Right lobe of liver (tissue), 4 donors: Measurements from ENCODE around the gene ABHD6.

Experiments
- POLR2A ChIP-seq: fragments of 450-650 bp; IDR thresholded peaks from one replicate; pipeline ENCODE4 v1.6.1; 2017; ENCODE audit warnings: antibody characterized with exemption, mild to moderate bottlenecking
- TF ChIP-seq, protein P1 (sequence below), 4 donors: fragments of 200-600 bp in 3 of 4; fragments of 450-650 bp in 1 of 4; IDR thresholded peaks; one replicate each; pipeline versions ENCODE4 v1.5.1 to v1.8.0; 2016 to 2022; ENCODE audit warnings: antibody characterized with exemption in 4 of 4, mild to moderate bottlenecking in 2 of 4
- donor health status: DM: no; HTN: no; CAD: no.
- donor health status: DM: no; HTN: no; CAD: no.
- donor health status: DM: no; HTN: yes; CAD: no.

GRCh38 chr3:58336135-58336882 lies 98.7 kb downstream of the ABHD6 start:
- TF ChIP-seq, protein P1, sequence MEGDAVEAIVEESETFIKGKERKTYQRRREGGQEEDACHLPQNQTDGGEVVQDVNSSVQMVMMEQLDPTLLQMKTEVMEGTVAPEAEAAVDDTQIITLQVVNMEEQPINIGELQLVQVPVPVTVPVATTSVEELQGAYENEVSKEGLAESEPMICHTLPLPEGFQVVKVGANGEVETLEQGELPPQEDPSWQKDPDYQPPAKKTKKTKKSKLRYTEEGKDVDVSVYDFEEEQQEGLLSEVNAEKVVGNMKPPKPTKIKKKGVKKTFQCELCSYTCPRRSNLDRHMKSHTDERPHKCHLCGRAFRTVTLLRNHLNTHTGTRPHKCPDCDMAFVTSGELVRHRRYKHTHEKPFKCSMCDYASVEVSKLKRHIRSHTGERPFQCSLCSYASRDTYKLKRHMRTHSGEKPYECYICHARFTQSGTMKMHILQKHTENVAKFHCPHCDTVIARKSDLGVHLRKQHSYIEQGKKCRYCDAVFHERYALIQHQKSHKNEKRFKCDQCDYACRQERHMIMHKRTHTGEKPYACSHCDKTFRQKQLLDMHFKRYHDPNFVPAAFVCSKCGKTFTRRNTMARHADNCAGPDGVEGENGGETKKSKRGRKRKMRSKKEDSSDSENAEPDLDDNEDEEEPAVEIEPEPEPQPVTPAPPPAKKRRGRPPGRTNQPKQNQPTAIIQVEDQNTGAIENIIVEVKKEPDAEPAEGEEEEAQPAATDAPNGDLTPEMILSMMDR (IDR thresholded peaks at IDR 0.05), result no peak
- TF ChIP-seq POLR2A, result no peak
